ENCODE results near the gene RPRML. TPM values are rescaled to one million over a fixed set of nuclear protein-coding genes. Genes with fewer than 3 reads are reported as not detected.
"Not testable (repeated sequence)": the region's sequence is repeated elsewhere in the genome, so short reads cannot be mapped to it uniquely, and the experiment has no call there.

Gene RPRML
- total RNA-seq, 1 donor from 2014 or later, result not detected

- H3K36me3 ChIP-seq (ENCODE audit: control insufficient read depth, insufficient read depth, low read length), result no peaks in the 10 kb centered on the region
- peaks cover 8% of the 10 kb centered on the region for H3K27me3 ChIP-seq (ENCODE audit: control insufficient read depth, insufficient read depth, low read length)
- no peak overlapping the region for H3K4me3 ChIP-seq (ENCODE audit: low read depth, low read length)
- FAIRE-seq (no peak), DNase-seq (ENCODE audit: low read depth) (no peak)
- no peak for TF ChIP-seq CTCF (IDR thresholded peaks at IDR 0.05; ENCODE audit: insufficient read depth, low read length, severe bottlenecking)
Observed at GRCh38 chr17:46963571-46963970, 15.5 kb downstream of the RPRML start.

GRCh38 chr17:46962374-46962790 lies 16.7 kb downstream of the RPRML start:
- H3K27me3 ChIP-seq (ENCODE audit: control insufficient read depth, insufficient read depth, low read length), result peaks cover 2% of the 10 kb centered on the region
- no peak overlapping the region for H3K4me3 ChIP-seq (ENCODE audit: low read depth, low read length)
- TF ChIP-seq CTCF (IDR thresholded peaks at IDR 0.05; ENCODE audit: insufficient read depth, low read length, severe bottlenecking), result no peak
- FAIRE-seq, result no peak
- DNase-seq (ENCODE audit: low read depth), result peak; percentile 50
- H3K36me3 ChIP-seq (ENCODE audit: control insufficient read depth, insufficient read depth, low read length), result no peaks in the 10 kb centered on the region

- Histone ChIP-seq H3K4me3 (ENCODE audit: low read depth, low read length) (no peak overlapping the region), H3K27me3 (ENCODE audit: control insufficient read depth, insufficient read depth, low read length) (peaks cover 4% of the 10 kb centered on the region)
- no peak for FAIRE-seq
Observed at GRCh38 chr17:46960152-46960551, 18.9 kb downstream of the RPRML start.

GRCh38 chr17:46958041-46958591 lies 20.9 kb downstream of the RPRML start:
- Histone ChIP-seq H3K4me3 (ENCODE audit: low read depth, low read length) (no peak overlapping the region), H3K36me3 (ENCODE audit: control insufficient read depth, insufficient read depth, low read length) (no peaks in the 10 kb centered on the region), H3K27me3 (ENCODE audit: control insufficient read depth, insufficient read depth, low read length) (peaks cover 4% of the 10 kb centered on the region)
- DNase-seq (ENCODE audit: low read depth) (no peak), FAIRE-seq (no peak)
- TF ChIP-seq CTCF (IDR thresholded peaks at IDR 0.05; ENCODE audit: insufficient read depth, low read length, severe bottlenecking), result no peak

More at GRCh38 chr17:46960152-46960551, 18.9 kb downstream of the RPRML start:
- H3K36me3 ChIP-seq (ENCODE audit: control insufficient read depth, insufficient read depth, low read length), result no peaks in the 10 kb centered on the region
- TF ChIP-seq CTCF (IDR thresholded peaks at IDR 0.05; ENCODE audit: insufficient read depth, low read length, severe bottlenecking), result no peak
- no peak for DNase-seq (ENCODE audit: low read depth)

GRCh38 chr17:46953191-46953590 lies 25.9 kb downstream of the RPRML start:
- H3K36me3 ChIP-seq (ENCODE audit: control insufficient read depth, insufficient read depth, low read length); FAIRE-seq; DNase-seq (ENCODE audit: low read depth); H3K27me3 ChIP-seq (ENCODE audit: control insufficient read depth, insufficient read depth, low read length); H3K4me3 ChIP-seq (ENCODE audit: low read depth, low read length): not testable (repeated sequence)

GRCh38 chr17:46952115-46952514 lies 26.9 kb downstream of the RPRML start:
- Histone ChIP-seq H3K4me3 (ENCODE audit: low read depth, low read length) (no peak overlapping the region), H3K36me3 (ENCODE audit: control insufficient read depth, insufficient read depth, low read length) (no peaks in the 10 kb centered on the region), H3K27me3 (ENCODE audit: control insufficient read depth, insufficient read depth, low read length) (peaks cover 7% of the 10 kb centered on the region)
- DNase-seq (ENCODE audit: low read depth) (no peak), FAIRE-seq (no peak)
- TF ChIP-seq CTCF (IDR thresholded peaks at IDR 0.05; ENCODE audit: insufficient read depth, low read length, severe bottlenecking), result no peak
